ENCODE results near the gene GNAZ.

DNA sequence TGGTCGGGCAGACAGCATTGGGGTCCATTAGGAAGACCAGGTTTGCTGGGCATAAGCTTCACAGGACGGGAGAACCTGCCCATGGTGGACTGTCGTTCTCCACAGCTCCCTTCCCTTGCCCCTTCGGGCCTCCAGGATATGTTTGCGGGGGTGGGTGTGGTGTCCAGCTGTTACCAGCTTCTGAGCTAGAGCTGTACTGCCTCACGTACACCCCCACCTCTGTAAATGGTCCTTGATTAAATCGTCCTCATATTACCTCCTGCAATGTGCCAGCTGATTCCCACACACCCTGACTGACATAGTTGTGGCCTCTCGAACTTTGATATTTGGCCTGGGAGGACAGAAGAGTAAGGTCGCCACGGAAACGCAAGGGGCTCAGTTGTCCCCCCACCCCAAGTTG is 93.8 kb downstream of the GNAZ start:
- TF ChIP-seq, protein P1, sequence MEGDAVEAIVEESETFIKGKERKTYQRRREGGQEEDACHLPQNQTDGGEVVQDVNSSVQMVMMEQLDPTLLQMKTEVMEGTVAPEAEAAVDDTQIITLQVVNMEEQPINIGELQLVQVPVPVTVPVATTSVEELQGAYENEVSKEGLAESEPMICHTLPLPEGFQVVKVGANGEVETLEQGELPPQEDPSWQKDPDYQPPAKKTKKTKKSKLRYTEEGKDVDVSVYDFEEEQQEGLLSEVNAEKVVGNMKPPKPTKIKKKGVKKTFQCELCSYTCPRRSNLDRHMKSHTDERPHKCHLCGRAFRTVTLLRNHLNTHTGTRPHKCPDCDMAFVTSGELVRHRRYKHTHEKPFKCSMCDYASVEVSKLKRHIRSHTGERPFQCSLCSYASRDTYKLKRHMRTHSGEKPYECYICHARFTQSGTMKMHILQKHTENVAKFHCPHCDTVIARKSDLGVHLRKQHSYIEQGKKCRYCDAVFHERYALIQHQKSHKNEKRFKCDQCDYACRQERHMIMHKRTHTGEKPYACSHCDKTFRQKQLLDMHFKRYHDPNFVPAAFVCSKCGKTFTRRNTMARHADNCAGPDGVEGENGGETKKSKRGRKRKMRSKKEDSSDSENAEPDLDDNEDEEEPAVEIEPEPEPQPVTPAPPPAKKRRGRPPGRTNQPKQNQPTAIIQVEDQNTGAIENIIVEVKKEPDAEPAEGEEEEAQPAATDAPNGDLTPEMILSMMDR (conservative IDR thresholded peaks at IDR 0.05), result no peak
- TF ChIP-seq EZH2 (IDR thresholded peaks at IDR 0.05; ENCODE audit: low read depth), result no peak
